HG02642 (cell line): ENCODE data around the gene COG5.

Source experiments
- ATAC-seq: cut with Tn5 transposase; IDR thresholded peaks from one replicate; pipeline ENCODE4 v1.9.1; 2021; ENCODE audit warnings: mild to moderate bottlenecking; ENCODE audit not compliant: unreplicated experiment, poor library complexity

COG5 gene

GRCh38 chr7:107526672-107527071 lies 37.0 kb downstream of the COG5 start:
- ATAC-seq: no peak

GRCh38 chr7:107506674-107507339 lies 56.9 kb downstream of the COG5 start:
- no peak for ATAC-seq

GRCh38 chr7:107505997-107506673 lies 57.6 kb downstream of the COG5 start:
- ATAC-seq: no peak

GRCh38 chr7:107505362-107505761 lies 58.4 kb downstream of the COG5 start:
- no peak for ATAC-seq

- no peak for ATAC-seq
Observed at GRCh38 chr7:107503687-107504086, 60.0 kb downstream of the COG5 start.

- no peak for ATAC-seq
Observed at GRCh38 chr7:107502797-107503196, 60.9 kb downstream of the COG5 start.

- no peak for ATAC-seq
Observed at GRCh38 chr7:107502154-107502553, 61.6 kb downstream of the COG5 start.

GRCh38 chr7:107501593-107501992 lies 62.1 kb downstream of the COG5 start:
- ATAC-seq: no peak

GRCh38 chr7:107499731-107500130 lies 64.0 kb downstream of the COG5 start:
- ATAC-seq: no peak

- ATAC-seq: no peak
Observed at GRCh38 chr7:107495516-107495915, 68.2 kb downstream of the COG5 start.

GRCh38 chr7:107494884-107495283 lies 68.8 kb downstream of the COG5 start:
- no peak for ATAC-seq

GRCh38 chr7:107494315-107494751 lies 69.4 kb downstream of the COG5 start:
- no peak for ATAC-seq

- no peak for ATAC-seq
Observed at GRCh38 chr7:107492875-107493274, 70.8 kb downstream of the COG5 start.

GRCh38 chr7:107486041-107486440 lies 77.7 kb downstream of the COG5 start:
- ATAC-seq: no peak

- no peak for ATAC-seq
Observed at GRCh38 chr7:107482571-107482970, 81.1 kb downstream of the COG5 start.

- no peak for ATAC-seq
Observed at GRCh38 chr7:107480932-107481331, 82.8 kb downstream of the COG5 start.

GRCh38 chr7:107479303-107479702 lies 84.4 kb downstream of the COG5 start:
- ATAC-seq: no peak

GRCh38 chr7:107474104-107474521 lies 89.6 kb downstream of the COG5 start:
- ATAC-seq: no peak

- ATAC-seq: no peak
Observed at GRCh38 chr7:107472116-107472515, 91.6 kb downstream of the COG5 start.

GRCh38 chr7:107471292-107472070 lies 92.2 kb downstream of the COG5 start:
- ATAC-seq: no peak

GRCh38 chr7:107469929-107470328 lies 93.8 kb downstream of the COG5 start, which contains the start of gene GPR22:
TSS of gene GPR22 (plus strand) at chr7:107470057. CDS start at chr7:107474061, 4,004 bp downstream.
- no peak for ATAC-seq
